Skeletal muscle tissue (tissue), 4 donors: ENCODE measurements around the gene MGAT4B. TPM values are rescaled to one million over a fixed set of nuclear protein-coding genes. Genes with fewer than 3 reads are reported as not detected.

ENCODE experiments used
- H3K27ac ChIP-seq: one replicate; pipeline ENCODE4 v1.7.0; 2013; ENCODE audit warnings: mild to moderate bottlenecking, low read depth, low read length, inconsistent platforms
- H3K27me3 ChIP-seq, 3 donors: one replicate each; pipeline ENCODE4 v1.7.0; 2013; ENCODE audit warnings: low read length in 3 of 3; ENCODE audit not compliant: control insufficient read depth in 3 of 3, insufficient read depth in 3 of 3
- H3K36me3 ChIP-seq, 3 donors: one replicate each; pipeline ENCODE4 v1.7.0; 2013; ENCODE audit warnings: low read length in 3 of 3; ENCODE audit not compliant: control insufficient read depth in 3 of 3, insufficient read depth in 3 of 3
- H3K4me1 ChIP-seq, 3 donors: one replicate each; pipeline ENCODE4 v1.7.0; 2013; ENCODE audit warnings: low read length in 3 of 3, mild to moderate bottlenecking in 3 of 3; ENCODE audit not compliant: control insufficient read depth in 3 of 3, insufficient read depth in 3 of 3
- H3K4me3 ChIP-seq, 3 donors: one replicate each; pipeline ENCODE4 v1.7.0; 2013; ENCODE audit warnings: low read length in 3 of 3
- H3K9ac ChIP-seq, 3 donors: one replicate each; pipeline ENCODE4 v1.7.0; 2013; ENCODE audit warnings: low read length in 3 of 3, mild to moderate bottlenecking in 3 of 3, moderate library complexity in 2 of 3, low read depth in 1 of 3
- H3K9me3 ChIP-seq, 3 donors: one replicate each; pipeline ENCODE4 v1.7.0; 2013; ENCODE audit warnings: low read length in 3 of 3; ENCODE audit not compliant: control insufficient read depth in 3 of 3
- total RNA-seq: library from RNA; depleted of rRNA; stranded (reverse); fragments of >200 nt; gene quantifications from one replicate; pipeline ENCODE4 v1.2.3, GENCODE V29; 2014
- donor health status: Osteomylitis.

The MGAT4B gene
- total RNA-seq, 1 donor from 2014 or later: 32.4 TPM

DNA sequence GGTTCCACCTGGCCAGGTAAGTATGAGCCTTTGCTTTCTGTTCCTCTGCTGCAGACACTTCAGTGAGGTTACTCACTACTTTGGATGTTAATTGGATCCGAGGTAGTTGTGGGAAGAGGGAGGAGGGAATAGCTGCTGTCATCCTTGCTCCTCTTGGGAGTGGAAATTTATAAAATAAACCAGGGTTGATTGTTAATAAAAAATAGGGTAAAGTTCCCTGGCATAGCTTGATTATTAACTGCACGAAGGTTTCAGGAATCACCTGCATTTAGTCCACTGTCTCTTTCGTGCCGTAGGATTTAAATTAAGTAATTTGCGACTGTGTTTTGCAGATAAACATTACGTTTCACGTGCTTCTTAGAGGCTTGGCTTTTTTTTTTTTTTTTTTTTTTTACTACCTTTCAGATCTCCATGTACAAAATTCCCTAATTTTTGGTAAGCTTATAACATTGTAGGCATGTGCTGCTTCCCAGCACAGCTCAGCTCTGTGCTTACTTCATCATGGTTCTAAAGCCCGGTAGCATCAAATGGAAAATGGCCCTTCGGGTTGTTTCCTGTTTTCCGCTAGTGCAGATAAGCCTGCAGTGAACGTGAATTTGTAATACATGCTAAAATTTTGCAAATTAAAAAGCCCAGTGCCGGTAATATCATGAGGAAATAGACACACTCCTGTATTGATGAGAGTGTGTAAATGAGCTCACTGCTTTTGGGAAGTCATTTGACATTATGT, 39.8 kb downstream of the MGAT4B start:
- peaks cover 37 to 40% (median 39%) of the 10 kb centered on the region in 3 donors for H3K4me1 ChIP-seq

DNA sequence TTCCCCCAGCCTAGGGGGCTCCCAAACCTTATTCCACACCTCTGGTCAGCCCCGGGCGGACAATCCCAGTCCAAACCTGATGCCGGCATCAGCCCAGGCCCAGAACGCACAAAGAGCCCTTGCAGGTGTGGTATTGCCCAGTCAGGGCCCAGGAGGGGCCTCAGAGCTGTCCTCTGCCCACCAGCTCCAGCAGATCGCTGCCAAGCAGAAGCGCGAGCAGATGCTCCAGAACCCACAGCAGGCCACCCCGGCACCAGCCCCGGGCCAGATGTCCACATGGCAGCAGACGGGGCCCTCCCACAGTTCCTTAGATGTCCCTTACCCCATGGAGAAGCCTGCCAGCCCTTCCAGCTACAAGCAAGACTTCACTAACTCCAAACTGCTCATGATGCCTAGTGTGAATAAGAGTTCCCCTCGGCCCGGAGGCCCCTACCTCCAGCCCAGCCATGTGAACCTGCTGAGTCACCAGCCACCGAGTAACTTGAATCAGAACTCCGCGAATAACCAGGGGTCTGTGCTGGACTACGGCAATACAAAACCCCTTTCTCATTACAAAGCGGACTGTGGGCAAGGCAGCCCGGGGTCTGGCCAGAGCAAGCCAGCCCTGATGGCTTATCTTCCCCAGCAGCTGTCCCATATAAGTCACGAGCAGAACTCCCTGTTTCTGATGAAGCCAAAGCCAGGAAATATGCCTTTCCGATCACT, 40.5 kb downstream of the MGAT4B start:
- Histone ChIP-seq H3K4me1 (peaks cover 41 to 45% (median 42%) of the 10 kb centered on the region in 3 donors), H3K27ac (peak overlapping the region; percentile 31), H3K36me3 (peaks cover 29 to 41% (median 36%) of the 10 kb centered on the region in 3 donors), H3K9ac (peak overlapping the region in 2 of 3 donors; percentile 16 to 54), H3K27me3 (no peaks in the 10 kb centered on the region), H3K4me3 (no peak overlapping the region), H3K9me3 (no peaks in the 10 kb centered on the region)

More for the DNA sequence above, 39.8 kb downstream of the MGAT4B start:
- H3K9ac ChIP-seq: peak overlapping the region in 1 of 3 donors; percentile 54
- H3K9me3 ChIP-seq: no peaks in the 10 kb centered on the region
- H3K4me3 ChIP-seq: no peak overlapping the region
- H3K36me3 ChIP-seq: peaks cover 36 to 48% (median 43%) of the 10 kb centered on the region in 3 donors
- no peaks in the 10 kb centered on the region for H3K27me3 ChIP-seq
- peak overlapping the region; percentile 31 for H3K27ac ChIP-seq

DNA sequence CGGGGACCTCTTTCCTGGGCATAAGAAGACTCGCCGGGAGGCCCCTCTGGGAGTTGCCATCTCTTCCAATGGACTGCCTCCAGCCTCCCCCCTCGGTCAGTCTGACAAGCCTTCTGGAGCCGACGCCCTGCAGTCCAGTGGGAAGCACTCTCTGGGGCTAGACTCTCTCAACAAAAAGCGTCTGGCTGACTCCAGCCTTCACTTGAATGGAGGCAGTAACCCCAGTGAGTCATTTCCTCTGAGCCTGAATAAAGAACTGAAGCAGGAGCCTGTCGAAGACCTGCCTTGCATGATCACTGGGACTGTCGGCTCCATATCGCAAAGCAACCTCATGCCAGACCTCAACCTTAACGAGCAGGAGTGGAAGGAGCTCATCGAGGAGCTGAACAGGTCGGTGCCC, 41.3 kb downstream of the MGAT4B start:
- Histone ChIP-seq H3K27ac (peak overlapping the region; percentile 31), H3K36me3 (peaks cover 25 to 33% (median 30%) of the 10 kb centered on the region in 3 donors), H3K9ac (no peak overlapping the region), H3K27me3 (no peaks in the 10 kb centered on the region), H3K4me1 (peaks cover 43 to 46% (median 44%) of the 10 kb centered on the region in 3 donors), H3K9me3 (no peaks in the 10 kb centered on the region), H3K4me3 (no peak overlapping the region)

DNA sequence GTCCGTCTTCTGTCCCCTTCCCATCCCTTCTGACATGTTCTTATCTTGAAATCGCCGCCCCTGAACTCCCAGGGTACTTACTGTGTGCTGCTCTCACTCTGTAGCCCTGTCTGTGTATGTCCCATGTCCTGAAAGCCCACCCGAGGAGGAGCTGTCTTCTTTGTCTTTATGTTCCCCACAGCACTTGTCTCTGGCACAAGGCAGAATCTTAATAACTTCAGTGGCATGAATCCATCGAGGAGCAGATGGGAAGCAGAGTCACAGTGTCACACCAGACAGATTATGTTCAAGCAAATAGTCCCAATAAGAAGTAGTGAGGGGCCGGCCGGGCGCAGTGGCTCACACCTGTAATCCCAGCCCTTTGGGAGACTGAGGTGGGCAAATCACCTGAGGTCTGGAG, 42.6 kb downstream of the MGAT4B start:
- Histone ChIP-seq H3K9me3 (no peaks in the 10 kb centered on the region), H3K27ac (no peak overlapping the region), H3K9ac (no peak overlapping the region), H3K27me3 (no peaks in the 10 kb centered on the region), H3K36me3 (peaks cover 15 to 22% (median 17%) of the 10 kb centered on the region in 3 donors), H3K4me3 (no peak overlapping the region), H3K4me1 (peaks cover 50 to 59% (median 53%) of the 10 kb centered on the region in 3 donors)

DNA sequence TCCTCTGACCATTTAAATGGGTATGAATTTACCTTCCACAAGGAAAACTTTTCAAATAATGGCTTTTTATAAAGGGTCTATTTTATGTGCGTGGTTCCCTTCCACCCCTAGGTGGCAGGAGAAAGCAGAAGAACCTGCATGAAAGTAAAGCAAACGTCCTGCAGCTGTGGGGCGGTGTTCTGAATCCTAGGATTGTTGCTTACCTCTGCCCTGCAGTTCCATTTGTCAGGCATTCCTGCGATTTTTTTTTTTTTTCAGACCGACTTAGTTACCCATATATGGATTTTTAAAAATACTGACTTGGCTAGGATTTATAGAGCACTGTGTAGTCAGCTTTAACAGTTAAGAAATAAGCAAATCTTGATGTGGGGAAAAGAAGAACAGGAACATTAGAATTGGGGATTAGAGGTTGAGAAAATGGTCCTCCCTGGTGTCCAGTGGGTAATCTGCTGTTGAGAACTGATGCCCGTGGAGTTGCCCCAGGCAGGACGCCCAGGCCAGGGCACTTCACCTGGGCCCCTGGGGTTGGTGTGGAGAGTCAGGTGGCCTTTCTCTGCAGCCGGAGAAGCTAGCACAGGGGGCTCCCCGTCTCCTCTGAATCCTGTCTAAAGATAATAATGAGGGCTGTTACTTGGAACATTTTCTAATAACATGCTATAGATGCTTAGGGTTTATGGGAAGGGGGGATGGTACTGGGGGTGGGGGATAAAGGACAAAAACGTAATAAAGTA, 43.3 kb downstream of the MGAT4B start:
- peaks cover 11 to 20% (median 13%) of the 10 kb centered on the region in 3 donors for H3K36me3 ChIP-seq
- peaks cover 50 to 62% (median 53%) of the 10 kb centered on the region in 3 donors for H3K4me1 ChIP-seq
- H3K9ac ChIP-seq: peak overlapping the region in 1 of 3 donors; percentile 41
- no peak overlapping the region for H3K27ac ChIP-seq
- H3K27me3 ChIP-seq: no peaks in the 10 kb centered on the region
- H3K9me3 ChIP-seq: no peaks in the 10 kb centered on the region
- no peak overlapping the region for H3K4me3 ChIP-seq

DNA sequence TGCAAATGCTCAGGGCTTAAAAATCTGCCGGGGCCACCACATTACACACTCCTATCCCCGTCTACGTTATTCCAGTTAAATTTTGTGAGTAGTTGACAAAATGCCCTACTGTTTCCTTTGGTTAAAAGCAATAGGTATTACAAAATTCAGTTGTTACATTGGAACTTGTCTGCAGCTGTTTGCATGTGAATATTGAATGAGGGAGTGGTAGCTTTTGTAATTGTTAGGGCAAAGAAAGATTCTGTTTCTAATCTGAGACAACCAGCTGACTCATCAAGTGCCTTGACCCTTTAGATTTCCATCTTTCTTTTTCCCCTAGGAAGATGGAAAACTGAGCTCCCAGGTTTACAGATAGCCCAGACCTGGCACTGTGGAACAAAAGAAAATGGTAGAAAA, 43.9 kb downstream of the MGAT4B start:
- Histone ChIP-seq H3K9ac (peak overlapping the region in 1 of 3 donors; percentile 17), H3K27ac (peak overlapping the region; percentile 2), H3K27me3 (no peaks in the 10 kb centered on the region), H3K36me3 (peaks cover 11 to 20% (median 13%) of the 10 kb centered on the region in 3 donors), H3K9me3 (no peaks in the 10 kb centered on the region), H3K4me1 (peaks cover 50 to 62% (median 53%) of the 10 kb centered on the region in 3 donors), H3K4me3 (no peak overlapping the region)

DNA sequence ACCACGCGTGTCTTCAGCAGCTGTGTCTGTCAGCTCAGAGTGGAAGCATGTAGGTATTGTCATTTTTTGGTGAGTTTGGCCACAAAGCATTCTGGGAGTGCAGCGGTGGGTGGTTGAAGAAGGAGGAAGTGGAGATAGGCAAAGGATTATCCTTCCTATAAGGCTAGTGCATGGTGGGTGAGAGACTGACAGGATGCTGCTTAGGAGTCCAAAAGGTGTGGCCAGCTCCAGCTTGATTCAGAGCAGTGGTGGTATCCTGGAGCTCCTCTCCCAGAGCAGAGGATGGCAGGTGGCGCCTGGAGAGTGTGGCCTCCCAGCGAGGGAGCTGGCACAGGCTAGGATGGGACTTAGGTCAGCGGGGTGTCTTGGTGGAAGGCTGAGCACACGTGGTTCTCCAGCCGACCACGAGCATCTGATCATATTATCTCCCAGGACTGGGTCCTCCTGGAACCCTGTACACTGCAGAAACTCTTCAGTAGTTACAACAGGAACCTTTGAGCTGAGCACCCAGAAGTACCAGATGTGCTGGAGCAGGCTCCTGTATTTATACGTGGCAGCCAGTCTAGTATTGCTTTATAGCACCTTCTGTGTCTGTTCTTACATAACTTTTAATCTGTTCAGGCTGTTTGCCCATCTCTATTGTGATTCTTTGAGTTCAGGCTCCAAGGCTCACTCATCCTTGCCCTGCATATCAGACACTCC, 44.4 kb downstream of the MGAT4B start:
- Histone ChIP-seq H3K9ac (peak overlapping the region in 1 of 3 donors; percentile 17), H3K27me3 (no peaks in the 10 kb centered on the region), H3K36me3 (peaks cover 11 to 17% (median 13%) of the 10 kb centered on the region in 3 donors), H3K9me3 (no peaks in the 10 kb centered on the region), H3K4me3 (no peak overlapping the region), H3K27ac (peak overlapping the region; percentile 2), H3K4me1 (peaks cover 50 to 62% (median 53%) of the 10 kb centered on the region in 3 donors)

DNA sequence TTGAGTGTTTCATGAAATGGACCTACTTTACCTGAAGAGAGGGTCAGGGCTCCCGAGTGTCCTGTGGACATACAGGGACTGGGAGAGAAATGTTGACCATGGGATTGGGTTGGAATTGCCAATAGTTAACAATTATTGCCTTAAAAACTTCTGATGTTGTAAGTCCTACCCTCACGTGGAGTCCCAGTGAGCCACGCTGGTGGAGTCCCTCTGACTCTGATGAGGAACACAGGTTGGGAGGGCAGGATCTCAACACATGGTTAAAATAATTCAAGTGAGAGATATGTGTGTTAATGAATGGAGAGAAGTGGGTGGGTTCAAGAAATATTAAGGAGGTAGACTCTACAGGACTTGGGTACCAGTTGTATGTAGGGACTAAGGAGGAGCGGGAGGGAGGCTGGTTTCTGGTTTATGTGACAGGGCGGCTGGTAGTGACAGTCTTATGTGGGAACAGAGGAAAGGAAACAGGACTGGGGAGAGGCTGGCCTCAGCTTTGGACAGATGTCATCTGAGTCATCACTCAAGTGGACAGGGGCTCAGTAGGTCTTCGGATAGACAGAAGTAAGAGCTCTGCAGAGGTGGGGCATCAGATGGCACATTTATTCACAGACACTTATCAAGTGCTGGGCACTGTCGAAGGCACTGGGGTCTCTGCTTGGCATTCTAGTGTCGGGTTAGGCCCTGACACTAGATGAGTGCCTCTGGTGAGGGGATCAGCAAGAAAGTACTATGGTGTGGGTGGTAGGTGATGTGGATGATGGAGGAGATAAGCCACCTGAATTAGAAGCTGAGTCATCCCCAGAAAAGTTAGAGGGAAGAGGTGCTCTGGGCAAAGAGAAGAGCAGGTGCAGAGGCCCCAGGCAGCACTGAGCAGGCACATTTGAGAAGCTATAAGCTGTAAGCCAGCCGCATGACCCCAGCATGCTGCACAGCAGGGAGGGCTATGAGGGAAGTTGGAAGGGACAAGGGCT, 46.8 kb downstream of the MGAT4B start:
- no peak overlapping the region for H3K4me3 ChIP-seq
- no peaks in the 10 kb centered on the region for H3K27me3 ChIP-seq
- peak overlapping the region; percentile 26 for H3K27ac ChIP-seq
- no peak overlapping the region for H3K9ac ChIP-seq
- H3K9me3 ChIP-seq: no peaks in the 10 kb centered on the region
- H3K36me3 ChIP-seq: no peaks in the 10 kb centered on the region
- peaks cover 37 to 52% (median 37%) of the 10 kb centered on the region in 3 donors for H3K4me1 ChIP-seq
